Activated effector memory CD4-positive, alpha-beta T cell treated with anti-CD3 and anti-CD28 coated beads, Interleukin-2, amount 50 U/mL, for 16 hours (primary cell): ENCODE data around the gene FOXP3.

Source experiments
- DNase-seq: peaks from one replicate; pipeline ENCODE4 v3.0.0-alpha.2; 2020

FOXP3 gene

DNA sequence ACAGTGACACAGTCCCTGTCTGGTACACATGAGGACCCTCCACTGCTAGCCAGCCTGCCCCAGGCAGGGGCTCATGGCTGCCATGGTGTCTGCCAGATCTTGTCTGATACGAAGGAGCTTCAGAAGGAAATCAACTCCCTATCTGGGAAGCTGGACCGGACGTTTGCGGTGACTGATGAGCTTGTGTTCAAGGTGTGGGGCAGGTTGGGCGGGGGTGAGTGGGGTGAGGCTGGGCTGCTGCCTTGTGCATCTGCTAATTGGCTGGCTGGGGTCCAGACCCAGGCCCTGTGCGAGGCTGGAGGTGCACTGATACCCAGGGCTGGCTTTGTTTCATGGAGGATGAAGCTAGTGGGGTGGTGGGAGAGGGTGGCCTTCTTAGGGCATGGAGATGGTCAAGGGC is 15.4 kb downstream of the FOXP3 start:
- no peak for DNase-seq

DNA sequence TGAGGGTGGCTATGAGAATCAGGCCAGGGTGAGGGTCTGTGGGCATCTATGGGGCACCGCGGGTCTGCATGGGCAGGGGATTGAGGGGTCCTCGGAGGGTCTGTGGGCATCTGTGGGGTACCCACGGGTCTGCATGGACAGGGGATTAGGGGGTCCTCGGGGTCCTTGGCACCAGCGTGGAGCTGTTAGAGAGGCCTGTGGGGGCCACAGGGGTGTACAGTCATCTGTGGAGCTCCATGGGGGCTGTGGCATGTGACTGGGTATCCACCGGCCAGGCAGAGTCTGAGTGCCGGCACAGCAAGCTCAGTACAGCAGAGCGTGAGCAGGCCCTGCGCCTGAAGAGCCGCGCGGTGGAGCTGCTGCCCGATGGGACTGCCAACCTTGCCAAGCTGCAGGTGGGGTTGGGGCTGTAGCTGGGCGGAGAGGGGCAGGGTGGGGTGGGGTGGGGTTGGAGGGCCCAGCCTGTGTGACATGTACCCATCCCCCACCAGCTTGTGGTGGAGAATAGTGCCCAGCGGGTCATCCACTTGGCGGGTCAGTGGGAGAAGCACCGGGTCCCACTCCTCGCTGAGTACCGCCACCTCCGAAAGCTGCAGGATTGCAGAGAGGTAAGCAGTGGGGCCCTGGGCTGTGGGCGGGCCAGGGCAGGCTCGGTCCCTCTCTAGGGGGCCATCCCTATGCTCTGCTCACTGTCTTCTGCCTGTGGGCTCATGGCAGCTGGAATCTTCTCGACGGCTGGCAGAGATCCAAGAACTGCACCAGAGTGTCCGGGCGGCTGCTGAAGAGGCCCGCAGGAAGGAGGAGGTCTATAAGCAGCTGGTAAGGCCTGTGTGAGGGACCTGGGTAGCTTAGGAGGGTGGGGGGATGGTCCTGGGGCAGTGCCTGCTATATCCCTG is 16.3 kb downstream of the FOXP3 start:
- no peak for DNase-seq

DNA sequence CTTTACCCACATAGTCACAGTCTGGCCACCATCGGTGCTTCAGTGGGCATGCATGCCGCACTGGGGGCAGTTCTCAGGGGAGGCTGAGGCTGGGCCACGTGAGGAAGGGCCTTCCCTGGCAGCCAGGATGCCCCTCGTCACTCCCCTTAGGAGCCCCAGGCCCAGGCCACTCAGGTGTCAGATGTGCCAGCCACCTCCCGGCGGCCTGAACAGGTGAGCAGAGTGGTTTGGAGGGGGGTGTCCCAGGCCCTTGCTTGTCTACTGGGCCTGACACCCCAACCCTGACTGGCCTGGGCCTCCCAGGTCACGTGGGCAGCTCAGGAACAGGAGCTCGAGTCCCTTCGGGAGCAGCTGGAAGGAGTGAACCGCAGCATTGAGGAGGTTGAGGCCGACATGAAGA is 17.2 kb downstream of the FOXP3 start:
- no peak for DNase-seq

DNA sequence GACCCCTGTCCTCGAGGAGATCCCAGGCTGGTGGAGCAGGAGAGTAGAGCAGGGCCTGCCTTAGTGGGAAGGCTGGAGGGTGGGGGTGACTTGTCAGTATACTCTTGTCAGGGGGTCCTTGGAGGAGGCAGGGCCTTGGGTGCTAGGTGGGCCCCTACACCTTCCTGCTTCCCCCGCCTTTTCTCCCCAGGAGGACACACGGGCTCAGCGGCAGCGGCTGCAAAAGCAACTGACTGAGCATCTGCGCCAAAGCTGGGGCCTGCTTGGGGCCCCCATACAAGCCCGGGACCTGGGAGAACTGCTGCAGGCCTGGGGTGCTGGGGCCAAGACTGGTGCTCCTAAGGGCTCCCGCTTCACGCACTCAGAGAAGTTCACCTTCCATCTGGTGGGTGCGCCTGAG is 18.0 kb downstream of the FOXP3 start:
- DNase-seq: no peak

DNA sequence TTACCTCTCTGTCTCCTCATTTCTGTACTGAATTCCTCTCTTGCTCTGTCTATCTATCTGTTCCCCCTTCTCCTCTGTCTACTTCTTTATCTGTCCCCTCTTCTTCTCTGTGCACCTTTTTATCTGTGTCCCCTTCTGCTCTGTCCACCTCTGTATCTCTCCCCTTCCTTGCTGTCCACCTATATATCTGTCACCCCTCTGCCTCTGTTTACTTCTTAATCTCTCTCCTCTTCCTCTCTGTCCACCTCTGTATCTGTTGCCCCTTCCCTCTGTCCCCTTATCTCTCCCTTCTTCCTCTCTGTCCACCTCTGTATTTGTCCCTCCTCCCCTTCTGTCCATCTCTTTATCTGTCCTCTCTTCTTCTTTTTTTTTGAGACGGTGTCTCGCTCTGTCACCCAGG is 20.3 kb downstream of the FOXP3 start:
- DNase-seq: no peak

DNA sequence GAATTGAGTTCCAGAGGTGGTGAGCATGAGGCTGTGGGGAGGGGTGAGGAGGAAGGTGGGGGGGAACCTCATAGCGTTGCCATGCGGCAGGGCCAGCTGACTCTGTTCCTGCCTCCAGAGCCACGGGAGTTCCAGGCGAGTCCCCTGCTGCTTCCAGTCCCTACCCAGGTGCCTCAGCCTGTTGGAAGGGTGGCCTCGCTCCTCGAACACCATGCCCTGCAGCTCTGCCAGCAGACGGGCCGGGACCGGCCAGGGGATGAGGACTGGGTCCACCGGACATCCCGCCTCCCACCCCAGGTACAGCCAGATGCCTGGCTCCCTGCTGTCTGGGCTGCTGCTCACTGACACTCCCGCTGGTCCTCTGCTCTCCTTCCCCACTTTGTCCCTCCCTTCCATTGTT is 21.3 kb downstream of the FOXP3 start:
- no peak for DNase-seq

DNA sequence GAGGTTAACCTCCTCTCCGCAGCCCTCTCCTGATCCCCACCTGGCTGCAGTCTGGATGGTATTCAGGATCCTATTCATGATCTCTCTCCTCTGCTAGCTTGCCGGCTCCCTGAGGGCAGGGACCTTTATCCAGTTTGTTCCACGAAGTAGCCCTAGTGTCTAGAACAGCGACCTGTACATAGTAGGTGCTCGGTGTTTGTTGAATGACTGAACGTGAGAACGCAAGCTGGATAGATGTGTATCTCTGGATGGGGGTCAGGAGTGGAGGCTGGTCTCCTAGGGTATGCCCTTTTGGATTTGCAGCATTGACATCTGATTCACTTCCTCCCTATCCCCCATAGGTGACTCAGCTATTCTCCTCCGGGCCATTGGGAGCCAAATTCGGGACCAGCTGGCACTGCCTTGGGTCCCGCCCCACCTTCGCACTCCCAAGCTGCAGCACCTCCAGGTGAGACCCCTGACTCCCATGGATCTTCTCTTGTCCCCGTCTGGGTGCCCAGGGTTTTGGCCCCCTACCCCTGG is 21.9 kb downstream of the FOXP3 start:
- no peak for DNase-seq

DNA sequence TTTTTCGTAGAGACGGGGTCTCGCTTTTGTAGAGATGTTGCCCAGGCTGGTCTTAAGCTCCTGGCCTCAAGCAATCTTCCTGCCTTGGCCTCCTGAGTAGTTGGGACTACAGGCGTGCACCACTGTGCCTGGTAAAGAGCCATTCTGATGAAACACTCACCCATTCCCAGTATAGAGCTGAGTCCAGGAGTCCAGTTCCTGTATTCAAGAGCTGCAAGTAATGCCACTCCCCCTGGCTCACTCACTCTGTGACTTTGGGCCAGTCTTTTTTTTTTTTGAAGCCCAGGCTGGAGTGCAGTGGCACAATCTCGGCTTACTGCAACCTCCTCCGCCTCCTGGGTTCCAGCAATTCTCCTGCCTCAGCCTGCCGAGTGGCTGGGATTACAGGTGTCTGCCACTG is 25.8 kb downstream of the FOXP3 start:
- no peak for DNase-seq

DNA sequence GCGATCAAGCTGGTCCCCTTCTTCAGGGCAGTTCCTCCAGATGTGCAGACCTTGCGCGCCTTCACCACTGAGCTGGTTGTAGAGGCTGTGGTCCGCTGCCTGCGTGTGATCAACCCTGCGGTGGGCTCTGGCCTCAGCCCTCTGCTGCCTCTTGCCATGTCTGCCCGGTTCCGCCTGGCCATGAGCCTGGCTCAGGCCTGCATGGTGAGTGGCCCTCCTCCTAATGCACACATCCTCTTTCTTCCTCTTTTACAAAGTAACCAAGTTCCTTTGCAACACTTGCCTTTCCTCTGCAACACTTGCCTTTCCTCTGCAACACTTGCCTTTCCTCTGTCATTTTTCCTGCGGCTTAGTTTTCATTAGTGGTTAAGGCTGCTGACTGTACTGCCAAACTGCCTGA is 27.4 kb downstream of the FOXP3 start:
- no peak for DNase-seq

DNA sequence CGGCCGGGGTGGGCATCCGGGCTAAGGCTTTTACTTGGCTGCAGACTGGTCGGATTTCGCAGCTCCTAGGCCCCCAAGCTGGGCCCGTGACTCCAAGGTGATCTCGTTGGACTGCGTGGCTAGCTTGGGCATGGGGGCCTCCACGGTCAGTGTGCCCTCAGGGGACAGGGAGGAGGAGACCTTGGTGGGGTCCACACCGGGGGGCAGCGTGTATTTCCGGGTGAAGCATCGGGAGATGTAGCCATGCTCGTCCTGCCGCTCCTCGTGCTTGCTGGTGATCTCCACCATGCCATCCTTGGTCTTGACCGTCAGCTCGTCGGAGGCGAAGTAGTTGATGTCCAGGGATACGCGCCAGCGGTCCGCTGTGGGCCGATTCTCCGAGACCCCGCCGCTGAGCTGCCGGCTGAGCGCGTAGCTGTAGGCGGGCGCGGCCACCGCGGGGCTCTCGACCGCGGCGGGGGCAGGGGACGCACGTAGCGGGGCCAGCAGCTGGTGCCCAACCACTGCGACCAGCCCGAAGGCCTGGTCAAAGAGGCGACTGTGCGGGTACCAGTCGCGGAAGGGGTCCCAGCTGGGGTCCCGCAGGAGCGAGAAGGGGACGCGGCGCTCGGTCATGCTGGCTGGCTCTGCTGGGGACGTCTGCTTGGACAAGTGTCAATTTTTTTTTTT is 30.5 kb downstream of the FOXP3 start:
- no peak for DNase-seq

DNA sequence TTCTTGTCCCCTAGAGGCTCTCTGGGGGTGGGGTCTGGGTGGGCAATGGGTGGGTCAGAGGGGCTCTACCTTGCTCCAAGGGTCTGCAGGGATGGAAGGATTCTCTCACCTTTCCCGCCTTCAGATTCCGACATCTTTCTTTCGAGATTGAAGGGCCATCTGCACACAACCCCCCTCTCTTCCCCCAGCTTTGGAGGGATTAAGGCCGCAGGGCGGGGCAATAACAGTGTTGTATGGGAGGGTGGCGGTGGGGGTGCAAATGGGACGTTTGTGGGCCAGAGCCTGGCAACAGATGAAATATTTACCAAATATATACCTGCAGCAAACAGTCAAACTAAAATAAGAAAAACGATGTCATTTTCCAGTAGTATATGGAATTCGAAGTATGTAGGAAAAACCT is 31.3 kb downstream of the FOXP3 start, which contains the start of gene CACNA1F:
TSS of gene CACNA1F (minus strand) at position 165 of the 400 bp plus-strand sequence. CDS start at position 134, 31 bp downstream.
- DNase-seq: no peak

DNA sequence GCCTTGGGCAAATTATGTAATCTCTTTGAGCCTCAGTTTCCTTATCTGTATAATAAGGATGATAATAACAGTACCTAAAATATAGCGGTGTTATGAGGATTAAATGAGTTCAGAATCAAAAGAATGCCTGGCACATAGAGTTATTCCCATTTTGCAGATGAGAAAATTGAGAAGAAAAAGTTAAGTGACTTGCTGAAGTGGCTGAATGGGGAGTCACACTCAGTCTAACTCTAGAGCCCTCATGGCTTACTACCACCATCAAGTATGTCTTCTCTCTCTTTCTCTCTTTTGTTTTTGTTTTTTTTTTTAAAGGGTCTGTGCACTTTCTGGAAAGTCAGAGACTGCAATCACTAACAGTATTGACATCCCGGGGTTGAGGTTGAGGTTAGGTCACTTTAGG is 32.0 kb downstream of the FOXP3 start:
- DNase-seq: no peak

DNA sequence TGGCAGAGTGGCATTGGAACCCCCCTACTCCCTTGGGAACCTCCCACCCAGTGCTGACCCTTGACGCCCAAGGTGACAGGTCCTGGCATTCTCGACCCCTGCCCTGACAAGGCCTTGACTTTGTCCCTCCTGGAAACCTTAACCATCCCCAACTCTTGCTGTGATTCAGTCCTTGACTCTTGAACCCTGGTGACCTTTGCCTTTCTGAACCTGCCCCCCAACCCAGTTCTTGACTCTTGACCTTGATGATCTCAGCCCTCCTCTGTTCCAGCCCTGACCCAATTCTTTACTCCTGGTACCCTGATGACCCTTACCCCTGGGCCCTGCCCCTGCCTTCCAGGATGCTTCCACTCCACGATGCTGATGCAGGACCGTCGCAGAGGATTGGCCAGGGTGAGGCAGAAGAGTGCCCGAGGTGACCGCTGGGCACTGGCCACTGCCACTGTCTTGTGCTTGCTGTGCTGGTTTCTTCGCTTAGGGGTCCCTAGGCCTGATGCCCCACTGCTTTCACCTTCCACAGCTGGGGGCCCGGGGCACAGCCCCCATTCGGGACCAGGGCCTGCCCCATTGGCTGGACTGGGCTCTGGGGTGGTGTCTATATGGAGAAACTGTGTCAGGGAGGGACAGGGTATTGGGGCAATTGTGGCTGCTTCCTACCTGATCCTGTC is 33.0 kb downstream of the FOXP3 start:
- no peak for DNase-seq

DNA sequence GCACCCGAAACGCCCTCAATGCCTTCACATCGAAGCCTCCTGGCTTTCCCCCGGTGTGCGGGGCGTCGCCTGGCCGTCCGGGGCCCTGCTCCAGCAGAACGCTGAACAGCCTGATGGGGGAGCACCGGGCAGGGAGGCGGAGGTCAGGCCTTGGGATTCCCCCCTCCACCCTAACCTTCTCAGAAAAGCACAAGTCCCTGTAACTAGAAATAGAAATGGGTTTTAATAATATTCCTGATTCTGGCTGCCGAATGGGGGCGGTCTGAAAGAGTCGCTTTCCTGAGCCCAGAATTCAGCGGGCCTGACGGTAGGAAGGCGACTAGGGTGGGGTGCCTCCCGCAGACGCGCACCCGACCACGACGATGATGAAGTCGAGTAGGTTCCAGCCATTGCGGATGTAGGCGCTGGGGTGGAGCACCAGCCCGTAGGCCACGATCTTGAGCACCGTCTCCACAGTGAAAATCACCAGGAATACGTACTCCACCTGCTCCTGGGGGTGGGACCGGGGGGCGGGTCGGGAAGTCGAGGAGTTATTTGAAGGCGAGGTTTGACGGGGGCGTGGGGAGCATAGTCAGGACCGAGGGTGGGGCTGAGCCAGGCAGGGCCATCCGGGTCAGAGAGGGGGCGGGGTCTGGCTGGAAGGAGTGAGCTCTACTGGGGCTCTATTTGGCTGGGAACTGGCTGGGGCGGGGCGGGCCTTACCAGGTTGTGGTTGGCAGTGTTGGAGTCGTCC is 33.8 kb downstream of the FOXP3 start:
- peak; percentile 82 for DNase-seq

DNA sequence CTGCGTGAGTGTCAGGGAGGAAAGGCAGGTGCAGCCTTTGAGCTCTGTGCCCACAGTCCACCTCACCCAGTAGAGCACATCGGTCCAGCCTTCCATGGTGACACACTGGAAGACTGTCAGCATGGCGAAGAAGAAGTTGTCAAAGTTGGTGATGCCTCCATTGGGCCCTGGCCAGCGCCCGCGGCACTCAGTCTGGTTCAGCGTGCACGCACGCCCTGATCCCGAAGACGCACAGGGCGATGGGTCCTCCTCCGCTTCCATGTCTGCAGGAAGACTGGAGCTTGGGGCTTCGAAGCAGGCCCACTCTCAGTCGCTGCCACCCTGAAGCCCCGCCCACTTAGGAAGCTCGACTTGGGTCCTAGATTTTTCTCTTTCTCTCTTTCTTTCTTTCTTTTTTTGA is 36.3 kb downstream of the FOXP3 start:
- no peak for DNase-seq

DNA sequence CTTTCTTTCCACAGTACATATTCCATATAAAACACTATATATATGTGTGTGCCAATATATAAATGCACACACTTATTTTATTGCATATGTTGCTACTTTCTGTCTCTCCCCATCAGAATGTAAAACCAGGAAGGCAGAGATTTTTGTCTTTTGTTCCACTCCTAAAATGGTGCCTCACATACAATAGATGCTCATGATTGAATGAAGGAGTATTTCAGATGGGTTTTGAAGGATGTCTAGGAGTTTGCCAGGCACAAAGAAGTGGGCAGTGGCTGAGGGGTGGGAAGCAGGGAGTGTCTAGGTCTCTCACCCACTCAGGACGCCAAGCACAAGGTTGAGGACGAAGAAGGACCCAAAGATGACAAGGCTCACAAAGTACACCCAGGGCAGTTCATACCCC is 36.8 kb downstream of the FOXP3 start:
- no peak for DNase-seq

DNA sequence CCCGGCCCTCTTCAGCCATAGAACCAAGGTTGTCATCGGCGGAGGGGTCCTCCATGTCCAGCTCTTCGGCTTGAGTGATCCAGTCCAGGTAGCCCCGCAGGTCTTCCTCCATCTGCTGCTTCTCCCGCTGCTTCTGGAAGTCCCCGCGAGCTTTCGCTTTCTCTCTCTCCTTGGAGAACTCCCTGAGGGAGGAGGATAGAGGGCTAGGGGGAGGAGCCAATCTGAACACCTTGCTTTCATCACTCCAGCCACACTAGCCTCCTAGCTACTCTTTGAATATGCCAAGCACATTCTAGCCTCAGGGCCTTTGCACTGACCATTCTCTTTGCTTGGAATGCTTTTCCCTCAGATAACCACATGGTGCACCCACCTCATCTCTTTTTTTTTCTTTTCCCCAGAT is 37.6 kb downstream of the FOXP3 start:
- DNase-seq: no peak

DNA sequence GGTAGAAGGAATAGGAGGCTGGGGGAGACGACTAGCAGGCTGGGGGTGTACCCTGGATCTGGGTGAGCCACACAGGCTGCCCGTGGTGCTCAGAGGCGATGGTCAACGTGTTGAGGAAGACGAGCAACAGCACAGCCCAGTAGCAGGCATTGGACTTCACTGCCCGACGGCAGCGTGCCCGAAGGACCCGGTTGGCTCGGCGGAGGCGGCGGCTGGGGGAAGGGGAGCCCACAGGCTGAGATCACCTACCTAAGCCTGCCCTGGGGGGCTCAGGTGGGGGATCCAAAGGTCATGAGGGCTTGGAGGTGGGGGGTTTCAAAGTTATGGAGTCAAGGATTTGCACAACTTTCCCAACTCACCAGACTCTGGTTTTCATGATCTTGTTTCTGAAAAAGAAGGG is 38.7 kb downstream of the FOXP3 start:
- no peak for DNase-seq

DNA sequence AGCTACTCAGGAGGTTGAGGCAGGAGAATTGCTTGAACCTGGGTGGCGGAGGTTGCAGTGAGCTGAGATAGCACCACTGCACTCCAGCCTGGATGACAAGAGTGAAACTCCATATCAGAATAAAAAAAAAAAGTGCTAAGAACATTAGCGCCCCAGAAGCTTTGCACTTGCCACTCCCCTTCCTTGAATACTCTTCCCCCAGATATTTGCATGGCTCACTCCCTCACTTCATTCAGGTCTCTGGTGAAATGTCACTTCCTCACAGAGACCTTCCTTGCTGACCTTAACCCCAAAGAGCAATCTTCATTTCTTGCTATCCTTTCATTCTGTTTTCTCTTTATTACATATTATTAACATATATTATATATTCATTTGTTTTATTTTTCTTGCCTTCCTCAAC is 42.6 kb downstream of the FOXP3 start:
- DNase-seq: no peak

DNA sequence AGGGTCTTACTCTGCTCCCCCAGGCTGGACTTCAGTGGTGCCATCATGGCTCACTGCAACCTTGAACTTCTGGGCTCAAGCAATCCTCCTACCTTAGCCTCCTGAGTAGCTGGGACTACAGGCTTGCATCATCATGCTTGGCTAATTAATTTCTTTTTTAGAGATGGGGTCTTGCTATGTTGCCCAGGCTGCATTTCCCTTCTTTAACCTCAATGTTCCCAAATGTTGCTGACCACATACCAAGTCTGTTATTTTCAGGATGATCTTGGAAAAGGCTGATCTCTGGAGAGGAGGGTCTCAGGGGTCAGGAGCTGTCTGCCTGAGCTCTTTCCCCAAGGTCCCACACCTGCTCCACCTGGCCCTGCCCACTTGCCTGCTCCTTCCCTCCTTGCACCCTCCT is 44.4 kb downstream of the FOXP3 start:
- DNase-seq: no peak

DNA sequence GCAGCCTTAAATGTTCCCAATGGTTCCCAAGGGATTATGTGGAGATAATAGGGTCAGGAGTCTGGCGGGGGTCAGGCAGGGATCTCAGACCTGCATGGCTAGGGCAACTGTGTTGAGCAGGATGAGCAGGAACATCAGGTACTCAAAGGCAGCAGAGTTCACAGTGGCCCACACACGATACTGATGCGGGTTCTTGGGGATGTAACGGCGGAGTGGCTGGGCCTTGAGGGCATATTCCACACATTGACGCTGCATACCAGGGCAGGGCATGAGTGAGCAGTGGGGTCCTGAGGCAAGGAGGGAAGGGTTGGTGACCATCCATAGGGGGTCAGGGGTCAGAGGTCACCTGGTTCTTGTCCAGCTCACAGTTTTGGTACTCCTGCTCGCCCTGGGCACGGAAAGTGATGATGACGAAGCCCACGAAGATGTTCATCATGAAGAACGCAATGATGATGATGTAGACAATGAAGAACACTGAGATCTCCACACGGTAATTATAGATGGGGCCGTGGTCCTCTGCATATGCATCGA is 49.4 kb downstream of the FOXP3 start:
- DNase-seq: no peak

DNA sequence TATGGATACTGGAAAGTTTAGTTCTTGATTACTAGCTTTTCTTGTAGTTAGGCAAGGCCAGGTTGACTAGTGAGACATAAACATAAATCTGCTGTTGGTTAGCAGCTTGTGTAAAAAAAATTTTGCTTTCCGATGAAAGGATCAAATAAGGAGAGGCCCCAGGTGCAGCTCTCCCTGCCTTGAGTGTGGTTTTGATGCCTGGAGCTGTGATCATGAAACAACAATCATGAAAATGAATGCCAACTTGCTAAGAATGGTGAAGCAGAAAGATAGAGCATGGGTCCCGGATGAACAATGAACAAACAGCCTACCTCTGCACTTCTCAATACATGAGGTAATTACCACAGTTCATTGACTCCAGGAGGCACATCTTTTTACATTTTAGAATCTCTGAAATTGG is 50.1 kb downstream of the FOXP3 start:
- DNase-seq: no peak

DNA sequence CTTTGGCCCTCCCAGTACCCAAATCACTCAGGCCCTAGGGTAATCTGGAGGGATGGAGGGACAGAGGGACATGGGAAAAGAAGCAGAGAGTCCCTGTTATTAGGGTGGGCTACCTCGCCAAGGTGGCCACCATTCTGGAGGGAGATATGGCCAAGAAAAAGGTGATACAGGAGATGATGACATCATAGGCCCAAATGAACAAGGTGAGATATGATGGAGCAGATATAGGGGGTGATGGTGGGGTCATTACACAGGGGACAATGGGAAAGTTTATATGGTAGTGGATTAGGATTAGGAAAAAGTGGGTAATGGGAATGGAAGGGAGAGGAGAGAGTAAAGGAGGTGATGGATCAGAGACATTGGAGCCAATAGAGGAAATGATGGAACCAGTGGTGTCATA is 51.6 kb downstream of the FOXP3 start:
- no peak for DNase-seq
